A172 (cell line): ENCODE measurements around the gene KIRREL2. TPM values are rescaled to one million over a fixed set of nuclear protein-coding genes. Genes with fewer than 3 reads are reported as not detected.

ENCODE experiments used
- DNase-seq: peaks from one replicate; pipeline ENCODE4 v3.0.0-alpha.2; 2015; ENCODE audit warnings: low spot score
- total RNA-seq: library from RNA; depleted of rRNA; stranded (reverse); fragments of >200 nt; shearing (Covaris generic); gene quantifications from 2 replicates; pipeline ENCODE4 v1.2.3, GENCODE V29; 2014

The KIRREL2 gene
- total RNA-seq, 1 experiment from 2014 or later, result 0.83 TPM

DNA sequence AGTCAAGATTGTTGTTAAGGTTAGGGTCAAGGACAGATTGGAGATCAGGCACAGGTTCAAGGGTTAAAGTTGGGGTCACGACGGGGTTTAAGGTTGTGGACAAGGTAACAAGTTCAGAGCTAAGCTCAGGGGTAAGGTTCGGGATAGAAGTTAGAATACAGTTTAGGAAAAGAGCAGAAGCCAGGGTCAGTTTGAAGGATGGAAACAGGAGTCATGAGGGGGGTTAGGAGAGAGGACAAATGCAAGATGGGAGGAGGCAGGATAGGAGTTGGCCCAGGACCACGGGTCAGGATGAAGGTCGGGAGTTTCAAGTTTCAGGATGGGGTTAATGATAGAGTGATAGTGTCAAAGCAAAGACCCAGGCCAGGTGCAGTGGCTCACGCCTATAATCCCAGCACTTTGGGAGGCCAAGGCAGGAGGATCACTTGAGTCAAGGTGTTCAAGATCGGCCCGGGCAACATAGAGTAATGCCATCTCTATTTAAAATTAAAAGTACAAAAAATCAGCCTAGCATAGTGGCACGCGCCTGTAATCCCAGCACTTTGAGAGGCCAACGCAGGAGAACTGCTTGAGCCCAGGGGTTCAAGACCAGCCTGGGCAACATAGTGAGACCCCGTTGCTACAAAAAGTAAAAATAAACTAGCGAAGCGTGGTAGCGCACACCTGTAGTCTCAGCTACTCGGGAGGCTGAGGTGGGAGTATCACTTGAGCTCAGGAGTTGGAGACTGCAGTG lies 12.1 kb upstream of the KIRREL2 start:
- DNase-seq, result no peak

DNA sequence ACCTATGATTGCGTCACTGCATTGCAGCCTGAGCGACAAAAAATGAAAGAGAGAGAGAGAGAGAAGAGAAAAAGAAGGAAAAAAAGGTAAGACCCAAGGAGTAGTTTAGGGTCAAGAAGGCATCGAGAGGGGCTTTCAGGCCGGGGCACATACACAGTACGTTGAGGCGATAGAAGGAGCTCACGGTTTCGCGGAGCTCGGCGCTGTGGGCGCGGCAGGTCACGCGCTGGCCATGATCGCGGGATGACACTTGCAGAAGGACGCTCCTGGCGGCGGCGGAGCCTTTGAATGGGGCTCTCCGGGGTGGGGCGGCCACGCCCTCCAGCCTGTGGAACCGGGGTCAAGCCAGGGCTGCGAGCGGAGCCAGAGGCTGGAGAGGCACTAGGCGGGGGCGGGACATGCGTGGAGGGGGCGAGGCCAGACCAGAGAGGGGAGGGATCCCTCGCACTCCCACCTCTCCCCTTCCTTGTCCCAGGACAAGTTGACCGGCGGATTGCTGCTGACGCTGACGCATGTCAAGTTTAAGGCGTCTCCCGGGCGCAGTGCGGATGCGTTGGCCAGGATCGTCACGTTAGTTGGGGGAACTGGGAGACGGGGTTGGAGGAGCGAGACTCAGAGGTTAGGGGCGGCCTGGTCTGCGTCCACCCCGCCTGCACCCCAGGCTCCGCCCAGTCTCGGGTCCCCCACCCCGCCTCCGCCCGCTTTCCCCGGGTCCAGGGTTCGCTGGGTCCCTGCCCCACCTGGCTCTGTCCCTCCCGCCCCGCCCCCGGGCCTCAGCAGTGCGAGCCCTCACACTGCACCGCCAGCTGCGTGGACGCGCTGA lies 11.3 kb upstream of the KIRREL2 start:
- DNase-seq, result no peak

DNA sequence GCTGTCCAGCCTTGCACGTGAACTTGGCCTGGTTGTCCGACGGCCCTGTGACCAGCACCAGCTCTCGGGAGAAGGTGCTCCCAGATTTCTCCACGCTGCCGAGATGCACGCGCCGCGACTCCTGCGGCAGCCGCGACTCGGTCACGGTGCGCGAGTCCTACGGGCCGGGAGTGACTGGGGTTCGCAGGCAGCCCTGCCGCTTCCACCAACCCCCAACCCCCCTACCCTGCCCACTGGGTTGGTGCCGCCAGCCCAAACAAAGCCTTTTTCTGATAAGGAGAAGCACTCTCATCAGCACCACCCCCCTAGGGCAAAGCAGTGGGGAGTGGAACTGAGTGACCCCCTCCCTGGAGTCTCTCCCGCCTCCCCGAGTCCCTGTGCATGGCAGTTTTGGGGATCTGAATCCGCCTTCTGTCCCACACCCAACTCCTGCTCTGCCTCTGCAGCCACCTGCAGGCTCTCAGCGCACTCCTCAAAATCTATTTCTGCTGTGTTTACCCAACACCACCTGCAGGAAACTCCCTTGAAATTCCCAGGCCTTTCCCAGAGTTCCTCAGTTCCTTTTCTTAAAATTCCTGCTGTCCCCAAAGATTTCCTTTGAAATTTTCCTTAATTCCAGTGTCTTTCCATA lies 10.6 kb upstream of the KIRREL2 start:
- DNase-seq, result no peak

DNA sequence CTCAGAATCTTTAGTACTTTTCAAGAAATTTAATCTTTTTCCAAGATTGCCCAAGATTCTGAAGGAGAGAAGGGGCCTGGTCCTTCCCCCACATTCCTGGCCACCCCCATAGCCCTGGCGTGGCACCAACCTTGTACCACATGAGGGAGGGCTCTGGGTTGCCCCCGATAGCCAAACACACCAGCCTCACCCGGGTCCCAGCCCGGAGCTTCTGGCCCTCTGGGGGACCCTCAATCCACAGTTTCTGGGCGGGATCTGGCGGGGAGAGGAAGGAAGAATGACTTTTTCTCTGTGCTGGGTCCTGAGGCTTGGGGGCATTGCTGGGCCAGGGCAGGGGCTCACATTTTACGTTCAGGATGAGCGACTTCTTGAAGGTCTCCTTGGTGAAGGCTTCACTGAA lies 8.8 kb upstream of the KIRREL2 start:
- DNase-seq, result no peak

DNA sequence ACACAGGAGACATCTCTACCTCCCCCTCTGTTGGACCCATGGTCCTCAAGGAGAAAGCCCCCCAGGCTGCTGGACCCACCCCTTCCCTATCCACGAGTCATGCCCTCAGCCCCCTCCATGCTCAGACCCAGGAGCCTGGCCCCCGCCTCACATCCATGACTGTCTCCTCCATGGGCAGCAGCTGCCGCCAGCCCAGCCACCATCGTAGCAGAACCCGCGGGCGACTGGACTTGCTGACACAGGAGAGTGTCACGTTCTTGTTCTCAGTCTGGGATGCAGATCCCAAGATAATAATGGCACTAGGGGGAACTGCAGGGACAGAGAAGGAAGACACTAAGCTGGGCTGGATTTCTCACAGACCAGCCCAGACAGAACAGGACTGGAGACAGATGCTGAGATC lies 8.2 kb upstream of the KIRREL2 start:
- DNase-seq, result no peak

DNA sequence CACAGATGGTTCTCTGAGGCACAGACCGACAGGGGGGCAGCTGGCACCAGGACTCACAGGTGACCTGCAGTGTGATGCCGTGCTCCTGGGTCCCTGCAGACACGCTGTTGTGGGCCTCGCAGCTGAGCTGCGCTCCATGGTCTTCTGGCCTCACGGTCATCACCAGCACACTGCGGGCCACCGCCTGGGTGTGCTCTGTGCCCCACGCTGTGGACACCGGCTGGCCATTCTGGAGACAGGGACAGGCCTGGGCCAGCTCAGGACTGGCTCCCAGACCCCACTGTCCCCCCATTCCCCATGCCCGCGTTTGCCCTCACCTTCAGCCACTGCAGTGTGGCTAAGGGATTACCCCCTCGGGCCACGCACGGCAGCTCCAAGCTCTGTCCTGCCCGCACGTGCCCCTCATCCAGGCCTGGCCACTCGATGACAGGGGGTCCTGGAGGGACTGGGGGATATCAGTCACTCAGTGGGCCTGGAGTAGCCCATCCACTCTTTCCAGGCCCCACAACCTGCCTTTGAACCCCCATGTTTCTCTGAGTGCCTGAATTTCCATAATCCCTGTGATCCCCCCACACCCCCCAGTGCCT lies 7.7 kb upstream of the KIRREL2 start:
- DNase-seq, result no peak

DNA sequence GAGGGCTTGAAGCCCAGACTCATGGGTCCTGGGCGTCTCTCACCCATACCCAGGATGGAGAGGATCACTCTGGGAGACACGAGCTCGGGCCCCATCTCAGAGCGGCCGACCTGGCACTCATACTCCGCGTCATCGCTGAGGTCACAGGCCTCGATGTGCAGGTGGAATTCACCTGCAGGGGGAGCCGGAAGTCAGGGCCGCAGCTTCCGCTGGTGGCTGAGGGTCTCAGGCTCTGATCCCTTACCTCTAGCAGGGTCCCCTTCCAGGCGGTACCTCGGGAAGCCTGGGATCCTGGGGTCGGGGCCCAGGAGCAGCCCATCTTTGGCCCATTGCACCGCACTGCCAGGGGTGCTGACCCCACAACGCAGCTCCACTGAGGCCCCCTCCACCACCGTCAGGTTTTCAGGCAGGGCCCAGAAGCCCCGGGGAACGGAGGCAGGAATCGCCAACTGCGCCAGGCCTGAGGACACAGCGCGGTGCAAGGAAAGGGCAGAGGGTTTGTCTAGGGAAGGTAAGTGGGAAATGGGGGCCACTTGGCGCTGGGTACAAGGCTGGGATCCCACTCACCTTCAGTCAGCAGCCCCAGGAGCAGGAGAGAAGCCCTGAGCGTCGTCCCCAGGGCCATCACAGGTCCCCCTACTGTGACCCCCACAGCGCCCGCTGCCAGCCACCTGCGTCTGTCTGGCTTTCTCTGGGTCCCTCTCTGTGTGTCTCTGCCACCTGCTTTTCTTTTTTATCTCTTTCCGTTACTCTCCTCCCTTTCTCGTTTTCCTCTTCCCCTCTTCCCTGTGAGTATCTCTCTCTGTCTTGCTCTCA lies 5.3 kb upstream of the KIRREL2 start:
- DNase-seq, result no peak

DNA sequence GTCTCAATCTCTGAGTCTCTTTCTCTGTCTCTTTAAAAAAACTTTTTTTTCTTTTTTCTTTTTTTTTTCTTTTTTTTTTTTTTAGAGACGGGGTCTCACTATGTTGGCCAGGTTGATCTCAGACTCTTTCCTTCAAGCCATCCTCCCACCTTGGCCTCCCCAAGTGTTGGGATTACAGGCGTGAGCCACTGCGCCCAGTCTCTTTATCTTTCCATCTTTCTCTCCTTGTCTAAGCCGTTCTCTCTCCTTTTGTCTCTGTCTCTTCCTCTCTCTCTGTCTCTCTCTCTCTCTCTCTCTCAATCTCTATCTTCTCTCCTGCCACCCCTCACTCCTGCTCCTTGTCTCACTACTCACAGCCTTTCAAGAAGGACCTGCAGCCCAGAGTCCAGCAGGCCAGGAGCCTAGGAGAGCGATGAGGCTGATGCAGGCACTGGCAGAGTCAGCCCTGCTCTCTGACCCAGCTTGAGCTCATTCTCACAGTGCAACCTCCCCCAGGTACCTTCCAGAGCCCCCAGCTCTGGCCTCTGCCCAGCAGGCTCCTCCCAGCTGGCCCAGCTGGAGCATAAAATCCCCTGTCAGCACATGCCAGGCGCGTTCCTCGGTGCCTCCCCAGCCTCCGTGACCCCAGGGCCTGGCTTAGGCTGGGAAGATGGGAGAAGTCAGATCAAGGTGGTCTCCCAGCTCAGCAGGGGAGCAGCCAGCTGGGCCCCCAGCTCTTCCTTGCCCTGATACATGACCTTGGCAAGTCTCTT lies 4.5 kb upstream of the KIRREL2 start, which contains the start of gene NPHS1:
TSS of gene NPHS1 (minus strand) at position 476 of the 752 bp plus-strand sequence. CDS start 667 bp downstream, outside the sequence.
- no peak for DNase-seq

DNA sequence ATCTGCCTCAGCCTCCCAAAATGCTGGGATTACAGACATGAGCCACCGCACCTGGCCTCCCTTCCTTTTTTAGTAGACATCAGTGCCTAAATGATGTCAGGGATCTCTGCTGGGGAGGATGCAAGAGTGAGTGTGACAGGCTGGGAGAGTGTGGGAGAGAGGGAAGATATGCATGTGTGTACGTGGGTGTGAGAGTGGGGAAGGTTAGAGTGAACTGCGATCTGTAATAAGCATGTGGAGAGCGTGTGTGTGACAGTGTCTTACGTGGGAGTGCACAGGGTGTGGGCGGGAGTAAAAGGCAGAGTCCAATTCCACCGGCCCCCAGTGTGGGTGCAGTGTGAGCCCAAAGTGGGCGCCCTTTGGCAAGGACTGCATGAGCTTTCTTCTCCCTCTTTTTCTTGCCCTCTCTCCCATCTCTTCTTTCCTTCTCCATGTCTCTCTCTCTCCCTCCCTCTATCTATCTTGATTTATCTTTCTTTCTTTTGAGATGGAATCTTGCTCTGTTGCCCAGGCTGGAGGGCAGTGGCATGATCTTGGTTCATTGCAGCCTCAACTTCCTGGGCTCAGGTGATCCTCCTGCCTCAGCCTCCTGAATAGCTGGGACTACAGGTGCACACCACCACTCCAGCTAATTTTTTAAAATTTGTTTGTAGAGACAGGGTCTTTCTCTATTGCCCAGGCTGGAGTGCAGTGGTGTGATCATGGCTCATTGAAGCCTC lies 3.5 kb upstream of the KIRREL2 start:
- DNase-seq, result no peak

DNA sequence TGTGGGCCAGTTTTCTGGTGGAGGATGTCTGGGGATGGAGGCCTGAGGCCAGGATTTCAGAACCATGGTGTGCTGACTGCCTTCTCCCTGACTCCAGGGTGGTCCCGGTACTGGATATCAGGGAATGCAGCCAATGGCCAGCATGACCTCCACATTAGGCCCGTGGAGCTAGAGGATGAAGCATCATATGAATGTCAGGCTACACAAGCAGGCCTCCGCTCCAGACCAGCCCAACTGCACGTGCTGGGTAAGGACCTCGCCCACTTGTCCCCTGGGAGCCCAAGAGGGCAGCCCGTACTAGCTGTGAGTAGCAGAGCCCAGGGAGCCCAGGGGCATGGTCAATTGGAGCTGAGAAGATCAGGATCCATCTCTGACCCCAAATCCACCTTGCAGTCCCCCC lies 1.6 kb downstream of the KIRREL2 start:
- DNase-seq, result no peak

DNA sequence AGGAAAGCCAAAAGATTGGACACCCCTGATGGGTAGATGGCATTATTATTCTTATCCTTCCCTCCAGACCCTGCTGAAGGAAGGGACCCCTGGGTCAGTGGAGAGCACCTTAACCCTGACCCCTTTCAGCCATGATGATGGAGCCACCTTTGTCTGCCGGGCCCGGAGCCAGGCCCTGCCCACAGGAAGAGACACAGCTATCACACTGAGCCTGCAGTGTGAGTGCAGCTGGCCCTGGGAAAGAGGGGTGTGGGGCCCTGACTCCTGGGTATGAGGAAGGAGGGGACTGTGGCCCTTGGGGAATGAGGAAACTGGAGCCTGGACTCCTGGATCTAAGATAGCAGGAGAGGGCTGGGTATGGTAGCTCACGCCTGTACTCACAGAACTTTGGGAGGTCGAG lies 2.7 kb downstream of the KIRREL2 start:
- no peak for DNase-seq

DNA sequence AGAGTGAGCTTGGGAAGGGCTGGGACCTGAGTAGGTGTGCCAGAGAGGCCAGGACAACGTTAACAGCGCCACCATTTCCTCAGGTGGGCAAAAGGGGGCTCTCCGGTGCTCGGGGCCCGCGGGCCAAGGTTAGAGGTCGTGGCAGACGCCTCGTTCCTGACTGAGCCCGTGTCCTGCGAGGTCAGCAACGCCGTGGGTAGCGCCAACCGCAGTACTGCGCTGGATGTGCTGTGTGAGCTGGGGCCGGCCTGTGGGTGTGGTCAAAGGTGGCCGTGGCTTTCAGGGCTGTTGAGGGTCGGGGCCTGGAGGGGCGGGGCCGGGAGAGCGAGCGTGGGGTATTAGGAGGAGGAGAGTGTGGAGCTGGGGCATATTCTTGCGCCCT lies 3.7 kb downstream of the KIRREL2 start:
- DNase-seq, result no peak

DNA sequence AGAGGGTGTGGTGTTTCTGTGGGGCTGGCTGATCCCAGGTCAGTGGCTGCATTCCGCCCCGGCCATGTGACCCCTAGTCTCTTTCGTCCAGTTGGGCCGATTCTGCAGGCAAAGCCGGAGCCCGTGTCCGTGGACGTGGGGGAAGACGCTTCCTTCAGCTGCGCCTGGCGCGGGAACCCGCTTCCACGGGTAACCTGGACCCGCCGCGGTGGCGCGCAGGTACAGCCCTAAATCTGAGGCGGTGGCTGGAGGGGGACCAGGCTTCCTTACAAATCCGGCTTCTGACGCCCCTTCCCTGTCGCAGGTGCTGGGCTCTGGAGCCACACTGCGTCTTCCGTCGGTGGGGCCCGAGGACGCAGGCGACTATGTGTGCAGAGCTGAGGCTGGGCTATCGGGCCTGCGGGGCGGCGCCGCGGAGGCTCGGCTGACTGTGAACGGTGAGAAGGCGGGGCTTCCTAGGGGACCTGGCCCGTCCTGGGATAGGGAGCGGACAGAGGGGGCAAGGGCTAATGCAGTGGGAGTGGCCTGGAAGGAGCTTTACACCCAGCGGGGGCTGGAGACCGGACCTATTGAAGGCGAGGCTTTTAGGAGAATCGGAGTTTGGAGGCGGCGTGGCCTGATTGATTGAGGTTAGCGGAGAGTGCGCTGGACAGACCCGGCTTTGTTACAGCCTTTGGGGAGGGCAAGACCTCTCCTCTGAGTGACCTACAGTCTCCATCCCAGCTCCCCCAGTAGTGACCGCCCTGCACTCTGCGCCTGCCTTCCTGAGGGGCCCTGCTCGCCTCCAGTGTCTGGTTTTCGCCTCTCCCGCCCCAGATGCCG lies 4.3 kb downstream of the KIRREL2 start:
- DNase-seq, result no peak

DNA sequence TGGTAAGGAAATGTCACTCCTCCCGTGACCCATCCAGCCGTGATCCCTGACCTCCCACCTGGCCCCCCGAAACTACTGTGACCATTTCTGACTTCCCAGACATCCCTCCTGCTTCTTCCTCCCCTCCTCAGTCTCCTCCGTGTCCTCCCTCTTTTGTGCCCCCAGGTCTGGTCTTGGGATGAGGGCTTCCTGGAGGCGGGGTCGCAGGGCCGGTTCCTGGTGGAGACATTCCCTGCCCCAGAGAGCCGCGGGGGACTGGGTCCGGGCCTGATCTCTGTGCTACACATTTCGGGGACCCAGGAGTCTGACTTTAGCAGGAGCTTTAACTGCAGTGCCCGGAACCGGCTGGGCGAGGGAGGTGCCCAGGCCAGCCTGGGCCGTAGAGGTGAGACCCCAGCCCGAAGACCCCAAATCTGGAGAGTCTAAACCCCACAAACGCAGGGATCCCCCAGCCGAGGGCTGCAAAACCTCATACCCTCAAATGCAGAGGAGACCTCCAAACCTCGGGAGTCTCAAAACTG lies 5.0 kb downstream of the KIRREL2 start:
- no peak for DNase-seq

DNA sequence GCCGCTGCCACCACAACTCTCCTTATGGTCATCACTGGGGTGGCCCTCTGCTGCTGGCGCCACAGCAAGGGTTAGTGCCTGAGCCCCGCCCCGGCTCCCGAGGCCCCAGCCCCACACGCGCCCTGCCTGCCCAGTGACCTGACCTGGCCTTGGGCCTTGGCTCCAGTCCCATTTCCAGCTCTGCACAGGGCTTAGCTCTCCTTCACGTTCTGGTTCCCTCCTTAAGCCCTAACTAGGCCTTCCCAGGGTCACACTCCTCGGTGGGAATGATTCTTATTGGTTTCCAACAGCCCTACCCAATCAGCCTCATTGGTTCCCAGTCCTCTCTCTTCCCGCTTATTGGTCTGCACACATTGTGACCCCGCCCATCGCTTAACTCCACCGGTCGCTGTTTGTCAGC lies 5.8 kb downstream of the KIRREL2 start:
- no peak for DNase-seq

DNA sequence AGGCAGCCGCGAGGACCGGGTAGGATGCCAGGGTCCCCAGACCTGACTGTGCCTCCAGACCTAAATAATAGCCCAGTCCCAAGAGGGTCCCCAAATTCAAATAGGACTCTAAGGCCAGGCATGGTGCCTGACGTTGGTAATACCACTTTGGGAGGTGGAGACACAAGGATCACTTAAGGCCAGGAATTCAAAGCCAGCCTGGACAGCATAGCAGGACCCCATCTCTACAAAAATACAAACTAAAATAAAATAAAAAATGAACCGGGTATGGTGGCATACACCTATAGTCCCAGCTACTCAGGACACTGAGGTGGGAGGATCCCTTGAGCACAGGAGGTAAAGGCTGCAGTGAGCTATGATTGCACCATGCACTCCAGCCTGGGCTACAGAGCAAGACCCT lies 6.3 kb downstream of the KIRREL2 start:
- DNase-seq, result no peak

DNA sequence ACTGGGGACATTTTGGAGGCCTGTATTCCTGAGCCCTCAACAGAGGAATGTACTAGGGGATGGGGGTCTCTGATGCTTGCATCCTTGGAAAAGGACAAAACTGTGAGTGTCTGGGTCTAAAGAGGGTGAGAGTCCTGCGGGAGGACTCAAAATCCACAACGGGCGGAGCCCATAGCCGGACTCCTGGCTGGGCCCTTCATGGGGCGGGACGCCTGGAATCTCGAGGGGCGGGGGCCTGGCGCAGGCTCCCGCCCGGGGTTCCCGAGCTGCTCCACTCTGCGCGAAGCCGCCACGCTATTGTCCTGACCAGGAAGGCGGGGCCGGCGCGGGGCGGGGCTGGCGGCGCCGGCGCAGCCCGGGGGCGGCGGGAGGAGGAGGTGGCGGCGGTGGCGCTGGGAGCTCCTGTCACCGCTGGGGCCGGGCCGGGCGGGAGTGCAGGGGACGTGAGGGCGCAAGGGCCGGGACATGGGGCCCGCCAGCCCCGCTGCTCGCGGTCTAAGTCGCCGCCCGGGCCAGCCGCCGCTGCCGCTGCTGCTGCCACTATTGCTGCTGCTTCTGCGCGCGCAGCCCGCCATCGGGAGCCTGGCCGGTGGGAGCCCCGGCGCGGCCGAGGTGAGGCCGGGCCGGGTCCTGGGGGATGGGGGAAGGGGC lies 11.6 kb downstream of the KIRREL2 start, which contains the start of gene APLP1:
TSS of gene APLP1 (plus strand) at position 403 of the 651 bp plus-strand sequence. CDS start at position 466, 63 bp downstream.
- DNase-seq, result peak; percentile 39

DNA sequence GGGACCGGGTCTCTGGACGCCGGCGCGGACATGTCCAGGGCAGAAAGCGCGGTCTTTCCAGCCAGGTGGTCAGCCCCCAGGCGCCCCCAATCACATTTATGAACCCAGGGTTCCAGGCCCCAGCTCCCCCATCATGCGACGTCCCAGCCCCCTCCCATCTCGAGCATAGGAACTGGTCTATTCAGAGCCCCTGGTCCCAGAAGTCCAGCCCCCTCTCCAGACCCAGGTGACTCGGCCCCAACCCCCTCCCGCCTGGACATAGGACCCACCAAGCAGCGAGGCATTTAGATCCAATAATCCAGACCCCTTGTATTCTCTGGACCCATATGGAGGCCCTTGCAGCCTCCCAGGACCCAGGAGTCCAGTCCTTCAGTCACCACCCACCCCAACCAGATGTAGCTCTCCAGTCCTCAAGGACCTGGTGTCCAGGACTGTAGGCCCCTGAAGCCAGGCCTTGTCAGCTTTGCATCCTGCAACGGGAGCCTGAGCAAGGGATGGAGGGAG lies 12.2 kb downstream of the KIRREL2 start:
- DNase-seq, result no peak
